Right lung (tissue), 5 donors: ENCODE results near the gene NFE2L1. TPM values are rescaled to one million over a fixed set of nuclear protein-coding genes. Genes with fewer than 3 reads are reported as not detected.

Source experiments
- DNase-seq, 2 donors: peaks; one replicate each; pipeline ENCODE4 v3.0.0-alpha.2; 2013
- polyA plus RNA-seq, 5 donors: library from polyadenylated mRNA; unstranded; fragments of 120-200 nt; gene quantifications; one replicate each; pipeline versions ENCODE4 v1.2.1 to v1.2.3, GENCODE V29; 2013; ENCODE audit warnings: inconsistent platforms in 1 of 5, low replicate concordance in 1 of 5; ENCODE audit not compliant: insufficient read length in 5 of 5, insufficient read depth in 1 of 5

Gene NFE2L1
- polyA plus RNA-seq, 5 donors: 102 to 127 (median 120) TPM

- DNase-seq: peak; percentile 82 to 84
Measured at GRCh38 chr17:48107137-48108055, 59.2 kb downstream of the NFE2L1 start, which contains the start of gene SNX11. Gene SNX11 (plus strand): TSS chr17:48107766. CDS start chr17:48112044, 4,278 bp downstream.

- DNase-seq: no peak
Measured at GRCh38 chr17:48110761-48111160, 62.6 kb downstream of the NFE2L1 start.

Other genes with a start within 250 kb of the NFE2L1 start
- gene OSBPL7, start 226.6 kb upstream of the NFE2L1 start, polyA plus RNA-seq: 10 to 100 TPM; 12.1 to 21.8 (median 17.5) TPM
- gene MRPL10, start 216.8 kb upstream of the NFE2L1 start, polyA plus RNA-seq: 10 to 100 TPM; 45.2 to 51.7 (median 49.0) TPM
- gene LRRC46, start 216.7 kb upstream of the NFE2L1 start, polyA plus RNA-seq: 10 to 100 TPM in 3 of 5 donors, 1 to 10 TPM in 2; 3.7 to 19.3 (median 12.8) TPM
- gene SCRN2, start 207.1 kb upstream of the NFE2L1 start, polyA plus RNA-seq: 10 to 100 TPM; 32.5 to 52.4 (median 41.7) TPM
- 1 to 10 TPM; 3.5 to 6.3 (median 4.3) TPM for gene SP6, start 197.2 kb upstream of the NFE2L1 start, polyA plus RNA-seq
- gene SP2, start 152.1 kb upstream of the NFE2L1 start, polyA plus RNA-seq: 10 to 100 TPM; 19.9 to 24.5 (median 21.0) TPM
- gene PNPO, start 106.8 kb upstream of the NFE2L1 start, polyA plus RNA-seq: 10 to 100 TPM in 3 of 5 donors, 1 to 10 TPM in 2; 9.2 to 13.3 (median 11.2) TPM
- gene PRR15L, start 90.5 kb upstream of the NFE2L1 start, polyA plus RNA-seq: 10 to 100 TPM; 31.5 to 44.8 (median 39.9) TPM
- gene CDK5RAP3, start 77.2 kb upstream of the NFE2L1 start, polyA plus RNA-seq: 100 to 1,000 TPM; 141 to 179 (median 149) TPM
- gene COPZ2, start 10.6 kb upstream of the NFE2L1 start, polyA plus RNA-seq: 10 to 100 TPM; 18.2 to 35.3 (median 23.4) TPM
- gene CBX1, start 53.1 kb downstream of the NFE2L1 start, polyA plus RNA-seq: 100 to 1,000 TPM; 147 to 188 (median 168) TPM
- 10 to 100 TPM; 11.4 to 14.8 (median 13.3) TPM for gene SNX11, start 59.4 kb downstream of the NFE2L1 start, polyA plus RNA-seq